Heart left ventricle (tissue), 16 donors: Measurements from ENCODE around the gene MYOM1. TPM values are rescaled to one million over a fixed set of nuclear protein-coding genes. Genes with fewer than 3 reads are reported as not detected.

Experiments used
- ATAC-seq, 4 donors: fragments of 200-7000 bp; cut with Tn5 transposase; one replicate each; pipeline ENCODE4 v1.9.1; 2020 to 2022; ENCODE audit warnings: moderate library complexity in 4 of 4, mild to moderate bottlenecking in 3 of 4, moderate number of reproducible peaks in 1 of 4
- DNase-seq, 5 donors: peaks; one replicate each; pipeline ENCODE4 v3.0.0-alpha.2; 2020
- H3K27ac ChIP-seq, 12 donors: fragments of 200-600 bp; sonication (generic) in 4 of 12; one replicate each; pipeline versions ENCODE4 v1.5.0 to v1.8.0; 2016 to 2022; ENCODE audit warnings: mild to moderate bottlenecking in 2 of 12
- H3K27me3 ChIP-seq, 9 donors: fragments of 200-600 bp; sonication (generic) in 2 of 9; one replicate each; pipeline versions ENCODE4 v1.5.1 to v1.8.0; 2016 to 2022; ENCODE audit warnings: mild to moderate bottlenecking in 3 of 9
- H3K36me3 ChIP-seq, 9 donors: fragments of 200-600 bp; sonication (generic) in 2 of 9; one replicate each; pipeline versions ENCODE4 v1.5.0 to v1.8.0; 2018 to 2022; ENCODE audit warnings: mild to moderate bottlenecking in 2 of 9
- H3K4me1 ChIP-seq, 12 donors: fragments of 200-600 bp; sonication (generic) in 4 of 12; one replicate each; pipeline versions ENCODE4 v1.5.0 to v1.8.0; 2016 to 2022; ENCODE audit warnings: mild to moderate bottlenecking in 3 of 12
- H3K4me3 ChIP-seq, 12 donors: fragments of 200-600 bp; sonication (generic) in 4 of 12; one replicate each; pipeline versions ENCODE4 v1.5.0 to v1.8.0; 2017 to 2022; ENCODE audit warnings: mild to moderate bottlenecking in 9 of 12, moderate library complexity in 4 of 12
- H3K9me3 ChIP-seq, 12 donors: fragments of 200-600 bp; sonication (generic) in 4 of 12; one replicate each; pipeline versions ENCODE4 v1.5.0 to v1.8.0; 2016 to 2022; ENCODE audit warnings: mild to moderate bottlenecking in 1 of 12
- POLR2A ChIP-seq, 2 donors: fragments of 450-650 bp; IDR thresholded peaks; one replicate each; pipeline ENCODE4 v1.6.1; 2017; ENCODE audit warnings: antibody characterized with exemption in 2 of 2, mild to moderate bottlenecking in 2 of 2, moderate library complexity in 2 of 2
- WGBS, 4 donors: extraction: QIAGEN DNeasy Blood & Tissue Kit in 2 of 4; methylation state at CpG; one replicate each; pipeline versions ENCODE4 v1.1.5 to v1.1.7; 2013 to 2018; 5-methylcytosine and 5-hydroxymethylcytosine counted together
- intact Hi-C, 10 donors: fragments of 100-400 bp; cut with DNase I; formaldehyde crosslinking; loops; one replicate each; pipeline versions ENCODE4 v1.11.1 to v1.14.2; 2022
- polyA plus RNA-seq, 2 donors: library from polyadenylated mRNA; stranded (reverse); fragments of 200-250 nt; gene quantifications; one replicate each; pipeline ENCODE4 v1.2.3, GENCODE V29; 2013
- total RNA-seq, 9 donors: library from RNA; depleted of rRNA in 2 of 9; stranded (reverse); fragments of >200 nt in 2 of 9; fragmentation: NEBNext Ultra II Directional in 3 of 9; extraction: Animal tissue kit (Norgen Biotek cat#: 25700) in 3 of 9; gene quantifications; one replicate each; pipeline versions ENCODE4 v1.1.0 to v1.2.4, GENCODE V29; 2016 to 2023
- TF ChIP-seq, protein P1 (sequence below), 12 donors: fragments of 200-600 bp; sonication (generic) in 4 of 12; IDR thresholded peaks; one replicate each; pipeline versions ENCODE4 v1.5.0 to v1.8.0; 2018 to 2022; ENCODE audit warnings: antibody characterized with exemption in 12 of 12, mild to moderate bottlenecking in 5 of 12
- donor health status: ischemic (EF 13 %, LVEDD 7.1; RV severe dilation, severe dysfunction).
- donor health status: healthy with polysubstance abuse.
- donor health status: DM: no; HTN: yes; CAD: no.
- donor health status: DM: no; HTN: no; CAD: no.
- donor health status: ischemic (EF 25% LVEDD 6.9; RV normal size, moderate dysfunction).
- donor health status: ischemic (EF 25% LVEDD 5.7; RV mildly dilated, moderate dysfunction).
- donor health status: healthy.
- donor health status: DM: yes; HTN: yes; CAD: no.
- donor health status: ischemic (EF 35%, LVEDD 5.7; RV mildly dilated, moderate dysfunction).
- donor health status: nonischemic (EF 11% LVEDD 7.7; RV severe dilation, severe dysfunction).
- donor health status: DM: yes; HTN: yes; CAD: no.
- donor health status: PGD.
- donor health status: ischemic (EF 29% LVEDD 5.4; RV normal size, mild dysfunction).
- donor health status: nonischemic (EF 23%, LVEDD 6.1; RV moderate dilation, normal function).

The MYOM1 gene
- total and polyA plus RNA-seq, 11 donors: 112 to 1,344 (median 801) TPM

DNA sequence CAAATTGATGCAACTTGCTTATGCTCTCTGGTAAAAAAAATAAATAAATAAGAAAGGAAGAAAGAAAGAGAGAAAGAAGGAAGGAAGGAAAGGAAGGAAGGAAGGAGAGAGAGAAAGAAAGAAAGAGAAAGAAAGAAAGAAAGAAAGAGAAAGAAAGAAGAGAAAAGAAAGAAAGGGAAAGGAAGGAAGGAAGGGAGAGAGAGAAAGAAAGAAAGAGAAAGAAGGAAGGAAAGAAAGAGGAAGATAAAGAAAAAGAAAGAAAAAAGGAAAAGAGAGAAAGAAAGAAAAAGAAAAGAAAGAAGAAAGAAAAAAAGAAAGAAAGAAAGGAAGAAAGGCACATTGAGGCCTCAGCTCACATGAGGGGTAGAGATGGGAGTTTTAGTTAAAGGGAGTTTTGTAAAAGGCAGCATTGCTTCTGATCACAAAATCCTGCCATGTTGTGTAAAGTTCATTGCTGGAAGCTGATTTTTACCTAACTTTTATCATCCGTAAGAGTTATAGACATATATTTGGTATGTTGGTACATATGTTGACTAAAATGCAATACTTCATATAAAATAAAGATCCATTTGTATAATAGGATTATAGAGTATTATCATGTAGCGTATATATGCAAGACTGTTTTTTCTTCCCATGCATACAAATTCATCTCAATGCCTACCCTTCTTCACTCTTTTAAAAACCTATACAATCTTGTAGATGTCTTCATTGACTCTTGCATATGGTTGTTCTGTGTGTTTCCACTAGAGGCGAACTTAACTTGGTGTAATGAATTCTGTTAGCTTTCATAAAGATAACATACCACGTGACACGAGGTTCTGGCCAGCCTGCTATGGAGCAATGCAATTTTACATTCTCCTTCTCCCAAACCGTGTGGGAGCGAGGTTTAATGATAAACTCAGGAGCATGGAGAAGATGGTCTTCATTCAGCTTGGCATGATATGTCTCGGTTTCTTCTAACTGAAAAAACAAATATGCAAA, 32.8 kb downstream of the MYOM1 start:
- Histone ChIP-seq H3K27me3 (no peaks in the 10 kb centered on the region), H3K4me1 (peaks cover 0 to 35% (median 9%) of the 10 kb centered on the region in 12 donors), H3K9me3 (no peaks in the 10 kb centered on the region), H3K27ac (peak overlapping the region in 1 of 12 donors; percentile 2), H3K4me3 (no peak overlapping the region), H3K36me3 (peaks cover 0 to 98% (median 64%) of the 10 kb centered on the region in 9 donors)
- peak in 1 of 5 donors; percentile 33 for DNase-seq
- intact Hi-C loops: loop anchor here in 3 of 10 donors (5.0 to 10.0 kb wide), 3 partner anchors 35 to 58 kb away; partner anchors contain the start of gene MYL12A (in 1 of the 3)
- 56 to 68% (median 57%) methylated on average over 8 of the region's 8 CpGs for WGBS, 4 donors
- ATAC-seq: peak in 3 of 4 donors; percentile 25 to 50 (median 32)
- TF ChIP-seq, protein P1, sequence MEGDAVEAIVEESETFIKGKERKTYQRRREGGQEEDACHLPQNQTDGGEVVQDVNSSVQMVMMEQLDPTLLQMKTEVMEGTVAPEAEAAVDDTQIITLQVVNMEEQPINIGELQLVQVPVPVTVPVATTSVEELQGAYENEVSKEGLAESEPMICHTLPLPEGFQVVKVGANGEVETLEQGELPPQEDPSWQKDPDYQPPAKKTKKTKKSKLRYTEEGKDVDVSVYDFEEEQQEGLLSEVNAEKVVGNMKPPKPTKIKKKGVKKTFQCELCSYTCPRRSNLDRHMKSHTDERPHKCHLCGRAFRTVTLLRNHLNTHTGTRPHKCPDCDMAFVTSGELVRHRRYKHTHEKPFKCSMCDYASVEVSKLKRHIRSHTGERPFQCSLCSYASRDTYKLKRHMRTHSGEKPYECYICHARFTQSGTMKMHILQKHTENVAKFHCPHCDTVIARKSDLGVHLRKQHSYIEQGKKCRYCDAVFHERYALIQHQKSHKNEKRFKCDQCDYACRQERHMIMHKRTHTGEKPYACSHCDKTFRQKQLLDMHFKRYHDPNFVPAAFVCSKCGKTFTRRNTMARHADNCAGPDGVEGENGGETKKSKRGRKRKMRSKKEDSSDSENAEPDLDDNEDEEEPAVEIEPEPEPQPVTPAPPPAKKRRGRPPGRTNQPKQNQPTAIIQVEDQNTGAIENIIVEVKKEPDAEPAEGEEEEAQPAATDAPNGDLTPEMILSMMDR (IDR thresholded peaks at IDR 0.05): peak in 8 of 12 donors; percentile 7 to 41 (median 24)
- no peak for TF ChIP-seq POLR2A (IDR thresholded peaks at IDR 0.05)

DNA sequence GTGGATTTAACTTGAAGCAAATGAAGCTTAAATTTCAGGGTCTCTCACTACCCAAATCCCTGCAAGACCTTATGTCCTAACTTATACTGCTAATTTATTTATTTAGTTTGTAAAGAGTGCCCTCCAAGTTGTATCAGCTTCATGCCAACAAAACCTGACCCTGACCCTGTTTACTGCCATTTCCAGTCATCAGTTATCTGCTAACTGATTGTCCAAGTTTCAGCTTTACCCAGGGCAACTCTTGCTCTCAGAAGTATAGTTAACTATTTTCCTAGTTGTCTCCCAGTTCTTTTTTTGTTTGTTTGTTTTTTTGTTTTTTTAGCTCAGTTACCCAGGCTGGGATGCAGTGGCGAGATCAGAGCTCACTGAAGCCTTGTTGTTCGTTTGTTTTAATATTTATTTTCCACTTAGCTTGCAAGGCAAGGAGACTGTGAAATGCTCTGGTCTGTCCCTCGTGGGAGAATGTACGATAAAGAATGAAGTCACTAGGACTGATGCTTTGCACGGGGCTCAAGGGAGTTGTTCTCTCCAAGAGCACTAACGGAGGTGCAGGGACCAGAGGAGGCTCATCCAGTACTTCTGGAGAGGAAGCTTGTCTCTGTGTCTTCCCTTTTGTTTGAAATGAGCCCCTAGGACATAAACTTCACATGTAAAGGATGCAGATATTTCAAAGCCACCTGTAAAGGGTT, 35.3 kb downstream of the MYOM1 start:
- intact Hi-C loops: loop anchor here in 4 of 10 donors (5.0 to 10.0 kb wide), 4 partner anchors 33 to 63 kb away; partner anchors contain the start of genes MYL12A (in 2 of the 4) and MYOM1 (in 1 of the 4)
- no peak for TF ChIP-seq POLR2A (IDR thresholded peaks at IDR 0.05)
- TF ChIP-seq, protein P1 (IDR thresholded peaks at IDR 0.05): no peak
- Histone ChIP-seq H3K27ac (peak overlapping the region in 9 of 12 donors; percentile 0 to 43 (median 17)), H3K27me3 (no peaks in the 10 kb centered on the region), H3K4me3 (no peak overlapping the region), H3K4me1 (peaks cover 0 to 52% (median 14%) of the 10 kb centered on the region in 12 donors), H3K36me3 (peaks cover 0 to 79% (median 50%) of the 10 kb centered on the region in 9 donors), H3K9me3 (no peaks in the 10 kb centered on the region)
- 30 to 42% (median 37%) methylated on average over 6 of the region's 6 CpGs for WGBS, 4 donors
- DNase-seq (peak in 1 of 5 donors; percentile 31), ATAC-seq (no peak)

DNA sequence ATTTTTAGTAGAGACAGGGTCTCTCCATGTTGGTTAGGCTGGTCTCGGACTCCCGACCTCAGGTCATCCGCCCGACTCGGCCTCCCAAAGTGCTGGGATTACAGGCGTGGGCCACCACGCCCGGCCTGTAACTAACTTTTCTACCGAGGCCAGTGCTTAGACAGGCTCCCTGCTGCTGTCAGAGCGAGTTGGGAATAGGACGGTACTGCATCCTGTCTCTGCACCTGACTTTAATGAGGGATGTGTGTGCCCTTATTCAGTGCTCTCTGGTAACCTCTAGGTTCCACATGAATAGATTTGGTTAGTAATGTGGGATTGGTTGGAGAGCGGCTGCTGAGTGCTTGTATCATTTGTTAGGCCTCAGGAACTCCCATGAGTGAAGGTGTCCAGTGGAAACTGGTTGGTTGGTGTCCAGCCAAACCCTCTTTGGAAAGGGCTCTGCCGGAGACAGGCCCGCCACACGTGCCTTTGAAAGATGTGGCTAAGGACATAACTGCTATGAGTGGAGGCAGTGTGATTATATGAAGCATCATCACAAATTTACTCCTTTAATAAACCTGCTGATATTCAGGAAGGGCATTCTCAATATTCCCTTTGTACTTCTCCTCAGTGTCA, 36.6 kb downstream of the MYOM1 start:
- DNase-seq (peak in 4 of 5 donors; percentile 45 to 71 (median 55)), ATAC-seq (peak; percentile 37 to 83 (median 69))
- peaks cover 0 to 67% (median 39%) of the 10 kb centered on the region in 9 donors for H3K36me3 ChIP-seq
- H3K9me3 ChIP-seq: no peaks in the 10 kb centered on the region
- H3K4me3 ChIP-seq: no peak overlapping the region
- intact Hi-C loops: loop anchor here in 4 of 10 donors (2.0 to 10.0 kb wide), 5 partner anchors 34 to 64 kb away; partner anchors contain the start of genes MYL12A (in 3 of the 4) and MYOM1 (in 1 of the 4)
- no peaks in the 10 kb centered on the region for H3K27me3 ChIP-seq
- H3K4me1 ChIP-seq: peaks cover 0 to 54% (median 17%) of the 10 kb centered on the region in 12 donors
- TF ChIP-seq, protein P1 (IDR thresholded peaks at IDR 0.05): no peak
- no peak for TF ChIP-seq POLR2A (IDR thresholded peaks at IDR 0.05)
- peak overlapping the region in 5 of 12 donors; percentile 14 to 25 (median 19) for H3K27ac ChIP-seq
- WGBS, 4 donors: 79 to 88% (median 82%) methylated on average over 13 to 15 of the region's 15 CpGs
